Glomerular endothelial cell (primary cell): ENCODE measurements around the gene TPSD1. TPM values are rescaled to one million over a fixed set of nuclear protein-coding genes. Genes with fewer than 3 reads are reported as not detected.
"Not testable (repeated sequence)": the region's sequence is repeated elsewhere in the genome, so short reads cannot be mapped to it uniquely, and the experiment has no call there.

ENCODE experiments used
- DNase-seq: peaks from one replicate; pipeline ENCODE4 v3.0.0-alpha.2; 2011; ENCODE audit warnings: low read depth, low spot score; ENCODE audit errors: extremely low read depth
- total RNA-seq: library from RNA; depleted of rRNA; stranded (reverse); fragments of >200 nt; gene quantifications from 2 replicates; pipeline ENCODE4 v1.2.3, GENCODE V29; 2015

TPSD1 gene
- total RNA-seq, 1 donor from 2014 or later, result not detected

GRCh38 chr16:1279081-1279944, 23.4 kb downstream of the TPSD1 start:
- DNase-seq, result no peak

- no peak for DNase-seq
Observed at GRCh38 chr16:1279945-1280589, 24.2 kb downstream of the TPSD1 start.

DNA sequence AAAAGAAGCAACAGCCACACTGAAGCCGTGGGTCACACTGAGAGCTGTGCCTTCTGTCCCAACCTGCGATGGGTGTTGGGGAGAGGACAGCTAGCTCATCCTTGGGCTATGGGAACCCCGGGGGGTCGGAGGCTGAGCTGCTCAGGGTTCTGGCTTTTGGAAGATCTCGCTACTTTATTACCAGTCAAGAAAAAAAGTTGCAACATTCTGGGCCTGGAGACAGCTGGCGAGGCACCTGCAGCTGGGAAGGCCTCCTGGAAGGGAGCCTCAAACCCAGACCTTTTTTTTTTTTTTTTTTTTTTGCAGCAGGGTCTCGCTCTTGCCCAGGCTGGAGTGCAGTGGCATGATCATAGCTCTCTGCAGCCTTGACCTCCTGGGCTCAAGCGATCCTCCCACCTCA, 24.9 kb downstream of the TPSD1 start:
- no peak for DNase-seq

- no peak for DNase-seq
Observed at GRCh38 chr16:1281517-1281916, 25.6 kb downstream of the TPSD1 start.

DNA sequence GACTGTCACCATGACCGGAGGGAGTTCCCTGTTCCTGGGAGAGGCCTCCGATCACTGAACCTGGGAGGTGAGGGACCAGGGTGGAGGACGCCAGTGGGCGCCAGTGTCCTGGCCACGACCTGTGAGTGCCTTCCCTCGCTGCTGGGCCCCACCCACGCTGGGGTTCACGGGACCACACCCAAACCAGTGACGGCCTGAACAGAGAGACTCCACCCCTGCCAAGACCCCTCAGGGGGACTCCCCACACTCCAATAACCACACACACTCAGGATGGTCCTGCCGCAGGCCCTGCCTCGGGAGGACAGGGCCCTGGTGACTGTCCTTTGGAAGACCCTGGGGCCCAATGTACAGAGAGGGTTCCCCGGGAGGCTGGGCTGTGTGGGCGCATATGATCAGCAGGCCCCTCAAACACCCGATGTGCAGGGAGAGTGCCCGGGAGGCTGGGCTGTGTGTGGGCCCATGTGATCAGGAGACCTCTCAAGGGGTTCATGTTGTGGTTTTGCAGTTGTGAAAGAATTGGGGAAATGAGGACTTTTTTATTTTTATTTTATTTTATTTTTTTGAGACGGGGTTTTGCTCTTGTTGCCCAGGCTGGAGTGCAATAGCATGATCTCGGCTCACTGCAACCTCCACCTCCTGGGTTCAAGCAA, 26.6 kb downstream of the TPSD1 start:
- DNase-seq, result no peak

- DNase-seq, result no peak
Observed at GRCh38 chr16:1283296-1283695, 27.4 kb downstream of the TPSD1 start.

GRCh38 chr16:1283996-1284616, 28.2 kb downstream of the TPSD1 start:
- no peak for DNase-seq

GRCh38 chr16:1285669-1286512, 30.0 kb downstream of the TPSD1 start:
- no peak for DNase-seq

- no peak for DNase-seq
Observed at GRCh38 chr16:1286513-1287094, 30.7 kb downstream of the TPSD1 start.

DNA sequence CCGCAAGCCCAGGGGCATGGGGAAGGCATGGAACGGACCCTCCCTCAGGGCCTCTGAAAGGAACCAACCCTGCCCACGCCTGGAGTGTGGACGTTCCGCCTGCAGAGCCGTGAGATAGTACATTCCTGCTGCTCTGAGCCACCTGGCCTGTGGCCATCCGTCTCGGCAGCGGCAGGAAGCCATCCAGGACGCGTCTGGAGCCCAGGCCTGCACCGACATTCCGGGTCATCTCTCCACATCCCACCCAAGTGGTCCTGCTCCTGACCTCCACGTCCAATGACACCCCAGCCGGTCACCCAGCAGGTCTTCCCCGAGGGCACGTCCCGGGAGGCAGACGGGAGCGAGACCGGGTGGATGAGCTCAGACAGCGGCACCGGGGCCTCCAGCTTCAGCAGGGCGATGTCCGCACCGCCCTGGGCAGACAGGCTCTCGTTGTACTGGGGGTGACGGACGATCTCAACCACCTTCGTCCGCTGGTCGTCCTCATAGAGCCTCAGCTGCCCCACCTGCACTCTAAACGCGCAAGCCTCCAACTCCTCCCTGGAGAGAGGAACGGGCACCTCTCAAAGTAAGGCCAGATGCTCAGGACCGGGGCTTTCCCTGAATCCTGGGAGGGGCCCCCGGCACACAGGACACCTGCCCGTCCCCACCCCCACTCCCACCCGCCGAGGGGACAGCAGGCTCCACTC, 32.3 kb downstream of the TPSD1 start:
- no peak for DNase-seq

- DNase-seq, result no peak
Observed at GRCh38 chr16:1288813-1289476, 33.1 kb downstream of the TPSD1 start.

GRCh38 chr16:1289477-1289866, 33.6 kb downstream of the TPSD1 start:
- no peak for DNase-seq

DNA sequence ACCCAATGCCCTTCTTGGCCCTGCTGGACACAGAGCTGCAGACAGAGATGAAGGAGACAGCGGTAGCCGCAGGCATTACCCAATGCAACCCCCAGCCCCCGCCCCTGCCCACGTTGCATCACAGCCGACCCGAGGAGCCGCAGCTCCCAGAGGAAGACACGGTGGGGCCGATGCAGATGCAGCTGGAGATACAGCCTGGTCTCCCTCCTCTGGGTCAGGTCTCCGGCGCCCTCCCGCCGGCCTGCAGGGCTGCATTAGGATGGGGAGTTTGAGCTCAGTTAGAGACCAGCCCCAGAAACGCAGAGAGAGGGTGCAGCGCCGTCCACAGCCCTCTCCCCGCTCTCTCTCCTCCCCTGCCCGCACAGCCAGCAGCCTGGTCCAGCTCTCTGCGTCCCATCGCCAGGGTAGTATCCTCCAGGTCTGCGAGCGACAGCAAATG, 34.2 kb downstream of the TPSD1 start:
- DNase-seq, result no peak

DNA sequence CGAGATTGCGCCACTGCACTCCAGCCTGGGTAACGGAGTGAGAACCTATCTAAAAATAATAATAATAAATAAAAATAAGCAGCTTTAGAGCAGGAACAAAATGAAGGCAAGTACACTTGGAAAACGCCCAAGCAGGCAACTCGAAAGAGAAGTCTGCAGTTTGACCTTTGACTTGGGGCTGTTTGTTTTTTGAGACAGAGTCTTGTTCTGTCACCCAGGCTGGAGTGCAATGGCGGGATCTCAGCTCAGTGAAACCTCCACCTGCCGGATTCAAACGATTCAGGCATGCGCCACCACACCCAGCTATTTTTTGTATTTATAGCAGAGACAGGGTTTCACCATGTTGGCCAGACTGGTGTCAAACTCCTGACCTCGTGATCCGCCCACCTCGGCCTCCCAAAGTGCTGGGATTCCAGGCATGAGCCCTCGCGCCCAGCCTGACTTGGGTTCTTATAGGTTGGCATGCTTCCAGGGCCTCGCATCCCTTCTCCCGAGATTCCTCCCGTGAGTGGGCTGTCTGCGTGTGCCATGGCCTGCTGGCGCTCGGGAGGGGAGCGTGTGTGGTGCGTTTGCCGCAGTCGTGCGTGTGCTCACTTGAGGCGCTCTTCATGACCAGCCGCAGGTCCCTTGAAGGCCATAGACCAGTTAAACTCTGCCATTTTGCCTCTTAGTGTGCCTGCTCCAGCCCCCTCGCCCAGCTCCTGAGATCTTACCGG, 35.1 kb downstream of the TPSD1 start:
- no peak for DNase-seq

DNA sequence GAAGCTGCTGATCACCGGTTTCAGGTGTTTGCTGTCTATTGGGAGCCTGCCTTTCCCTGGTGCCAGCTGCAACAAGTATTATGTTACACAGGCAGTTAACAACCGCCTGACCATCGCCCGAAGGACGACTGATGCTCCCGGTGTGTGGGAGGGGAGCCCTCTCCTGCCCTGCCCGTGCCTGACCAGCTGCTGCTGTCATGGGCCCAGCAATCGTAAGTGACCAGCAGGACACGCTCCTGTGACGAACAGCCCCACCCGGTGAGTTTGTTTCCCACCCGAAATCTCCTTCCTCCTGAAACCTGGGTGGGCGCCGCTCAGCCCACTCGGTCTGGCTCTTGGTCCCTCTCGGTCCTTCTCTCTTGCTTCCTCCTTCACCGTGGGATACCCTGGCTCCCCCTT, 35.7 kb downstream of the TPSD1 start:
- no peak for DNase-seq

GRCh38 chr16:1292208-1292607, 36.3 kb downstream of the TPSD1 start:
- DNase-seq, result not testable (repeated sequence)

- not testable (repeated sequence) for DNase-seq
Observed at GRCh38 chr16:1292808-1293207, 36.9 kb downstream of the TPSD1 start.
